ENCODE results near the gene PDGFD. TPM values are rescaled to one million over a fixed set of nuclear protein-coding genes. Genes with fewer than 3 reads are reported as not detected.

Gene PDGFD
- total RNA-seq: 13.1 and 14.1 TPM in 2 replicates
- 6.2 and 6.3 TPM in 2 replicates for polyA plus RNA-seq
- 4.6 and 6.0 TPM in 2 replicates for polyA plus RNA-seq (2011; cell fraction: cytosol; rRNA removed)
- 4.5 and 4.7 TPM in 2 replicates for polyA plus RNA-seq (2011; cell fraction: nucleus; rRNA removed)
- polyA plus RNA-seq (2012): 3.3 and 5.8 TPM in 2 replicates
- polyA minus RNA-seq: 8.1 and 9.5 TPM in 2 replicates
- polyA minus RNA-seq (2011; cell fraction: cytosol; rRNA and poly(A)+ RNA removed): not detected
- 5.9 and 10.5 TPM in 2 replicates for polyA minus RNA-seq (2011; cell fraction: nucleus; rRNA and poly(A)+ RNA removed)
- Bru-seq, nascent RNA: percentile 61 among the genes with signal in this experiment
- percentile 48 among the genes with signal in this experiment for BruChase-seq, experiment 1, labeled RNA remaining after a 6-hour chase
- percentile 58 among the genes with signal in this experiment for BruChase-seq, experiment 2, labeled RNA remaining after a 2-hour chase
- long read RNA-seq, full-length matches to known transcripts: 40 of 45 reads
- long read RNA-seq, partial matches to known transcripts: 0 of 45 reads
- long read RNA-seq, other reads (novel, unspliced or antisense): 5 of 45 reads

DNA sequence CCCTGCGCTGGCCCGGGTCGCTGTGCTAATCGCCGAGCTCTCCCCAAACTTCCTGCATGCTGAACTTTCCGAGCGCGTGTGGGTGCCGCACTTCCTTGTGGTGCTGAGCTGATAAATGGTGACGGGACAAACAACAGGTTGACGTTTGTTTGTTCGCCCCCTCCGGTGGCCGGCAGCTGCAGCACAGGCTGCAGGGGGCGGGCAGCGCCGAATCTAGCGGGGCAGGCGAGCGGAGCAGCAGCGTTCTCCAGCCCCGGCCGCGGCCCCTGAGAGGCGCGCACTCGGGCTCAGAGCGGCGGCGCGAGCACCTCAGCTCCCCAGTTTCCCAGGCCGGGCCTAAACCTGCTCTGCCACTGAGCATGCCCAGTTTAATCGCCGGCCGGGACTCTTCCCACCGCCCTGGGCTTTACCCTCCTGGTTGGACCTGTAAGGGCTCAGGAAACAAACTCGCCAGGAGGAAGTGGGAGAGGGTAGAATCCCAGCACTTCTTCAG lies at the start of gene PDGFD:
Gene PDGFD, minus strand, starts transcription at position 120 of the 493 bp plus-strand sequence.
- peak within 1 kb of the TSS; percentile 73 for H3K9ac ChIP-seq (replicated peaks; ENCODE audit: extremely low read depth, insufficient read depth, low read length)
- TF ChIP-seq, protein P1, sequence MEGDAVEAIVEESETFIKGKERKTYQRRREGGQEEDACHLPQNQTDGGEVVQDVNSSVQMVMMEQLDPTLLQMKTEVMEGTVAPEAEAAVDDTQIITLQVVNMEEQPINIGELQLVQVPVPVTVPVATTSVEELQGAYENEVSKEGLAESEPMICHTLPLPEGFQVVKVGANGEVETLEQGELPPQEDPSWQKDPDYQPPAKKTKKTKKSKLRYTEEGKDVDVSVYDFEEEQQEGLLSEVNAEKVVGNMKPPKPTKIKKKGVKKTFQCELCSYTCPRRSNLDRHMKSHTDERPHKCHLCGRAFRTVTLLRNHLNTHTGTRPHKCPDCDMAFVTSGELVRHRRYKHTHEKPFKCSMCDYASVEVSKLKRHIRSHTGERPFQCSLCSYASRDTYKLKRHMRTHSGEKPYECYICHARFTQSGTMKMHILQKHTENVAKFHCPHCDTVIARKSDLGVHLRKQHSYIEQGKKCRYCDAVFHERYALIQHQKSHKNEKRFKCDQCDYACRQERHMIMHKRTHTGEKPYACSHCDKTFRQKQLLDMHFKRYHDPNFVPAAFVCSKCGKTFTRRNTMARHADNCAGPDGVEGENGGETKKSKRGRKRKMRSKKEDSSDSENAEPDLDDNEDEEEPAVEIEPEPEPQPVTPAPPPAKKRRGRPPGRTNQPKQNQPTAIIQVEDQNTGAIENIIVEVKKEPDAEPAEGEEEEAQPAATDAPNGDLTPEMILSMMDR (IDR thresholded peaks at IDR 0.05; ENCODE audit: extremely low read depth in 1 of 2, insufficient read depth in 1 of 2, low read depth in 1 of 2, low read length in 2 of 2): peak; percentile 57 to 73
- TF ChIP-seq GATA2 (IDR thresholded peaks at IDR 0.05; ENCODE audit: insufficient read depth, insufficient read length, low read depth, low read length): peak; percentile 11
- TF ChIP-seq POLR2AphosphoS5 (IDR thresholded peaks at IDR 0.05; ENCODE audit: insufficient read depth, low read depth, low read length): peak; percentile 72
- TF ChIP-seq POLR2A (IDR thresholded peaks at IDR 0.05; ENCODE audit: low read depth, low read length): no peak
- peaks cover 10% of the 10 kb centered on the region for H3K4me1 ChIP-seq (ENCODE audit: control insufficient read depth, extremely low read depth, insufficient read depth, low read length)
- peak within 1 kb of the TSS; percentile 99 for H2AFZ ChIP-seq (ENCODE audit: low read depth, low read length)
- DNase-seq (ENCODE audit: low read depth, low spot score) (peak; percentile 89), FAIRE-seq (peak; percentile 81)
- ChIA-PET CTCF (interaction anchor here (0.8 to 4.2 kb wide), 18 partner anchors 9 to 1728 kb away, joined by 3 to 64 read pairs (median 5); no protein-coding TSS in a partner anchor), POLR2A (no interaction called here)
- H3K4me3 ChIP-seq (replicated peaks in 1 of 3; ENCODE audit: insufficient read depth in 1 of 3, low read depth in 1 of 3, low read length in 3 of 3): peak within 1 kb of the TSS; percentile 66 to 94 (median 93)
- no peaks in the 10 kb centered on the region for H3K27me3 ChIP-seq (ENCODE audit: control insufficient read depth in 2 of 2, insufficient read depth in 2 of 2, low read length in 2 of 2)
- H3K27ac ChIP-seq (ENCODE audit: insufficient read depth, low read depth, low read length): peak within 1 kb of the TSS; percentile 52
- dilution Hi-C loops (cut with MboI; ENCODE audit: extremely low pct_ligation_motif_present, low sequenced_read_pairs): no loop called here
- BruUV-seq (replicated peaks): no TSS peak
- H3K4me2 ChIP-seq (ENCODE audit: insufficient read depth, low read length): peak within 1 kb of the TSS; percentile 99
- no peaks in the 10 kb centered on the region for H3K79me2 ChIP-seq (ENCODE audit: control insufficient read depth, insufficient read depth, low read length)
- H3K36me3 ChIP-seq (ENCODE audit: control insufficient read depth in 2 of 2, extremely low read depth in 1 of 2, insufficient read depth in 2 of 2, low read length in 2 of 2): no peaks in the 10 kb centered on the region
- H3K9me1 ChIP-seq (replicated peaks; ENCODE audit: control insufficient read depth, extremely low read depth, insufficient read depth, low read length): no peaks in the 10 kb centered on the region
- no peaks in the 10 kb centered on the region for H4K20me1 ChIP-seq (replicated peaks; ENCODE audit: control insufficient read depth, extremely low read depth, insufficient read depth, low read length)
- H3K9me3 ChIP-seq (replicated peaks; ENCODE audit: control insufficient read depth, insufficient read depth, low read length): no peaks in the 10 kb centered on the region
- intact Hi-C loops (cut with micrococcal nuclease): loop anchor here (1.0 to 5.0 kb wide), 5 partner anchors 257 to 1698 kb away; no protein-coding TSS in a partner anchor

Data from endothelial cell of umbilical vein (primary cell).